Kidney epithelial cell (primary cell): Measurements from ENCODE around the gene CLK2. TPM values are rescaled to one million over a fixed set of nuclear protein-coding genes. Genes with fewer than 3 reads are reported as not detected.
A peak's percentile ranks its signal among the peaks of the same experiment; 100 is the strongest.
"Not testable (repeated sequence)": the region's sequence is repeated elsewhere in the genome, so short reads cannot be mapped to it uniquely, and the experiment has no call there.

Source experiments
- DNase-seq: peaks from one replicate; pipeline ENCODE4 v3.0.0-alpha.2; 2010; ENCODE audit warnings: low read depth
- H3K27me3 ChIP-seq: 2 replicates; pipeline ENCODE4 v1.6.0; 2011; ENCODE audit warnings: low read length; ENCODE audit not compliant: control insufficient read depth, insufficient read depth
- H3K36me3 ChIP-seq: 2 replicates; pipeline ENCODE4 v1.5.1; 2011; ENCODE audit warnings: low read length; ENCODE audit not compliant: control insufficient read depth, insufficient read depth
- H3K4me3 ChIP-seq: 2 replicates; pipeline ENCODE4 v1.5.1; 2011; ENCODE audit warnings: low read depth, mild to moderate bottlenecking, control low read depth, low read length
- total RNA-seq: library from RNA; depleted of rRNA; stranded (reverse); fragments of >200 nt; gene quantifications from 2 replicates; pipeline ENCODE4 v1.2.3, GENCODE V29; 2015
- TF ChIP-seq, protein P1 (sequence below): IDR thresholded peaks from 2 replicates; pipeline ENCODE4 v1.5.1; 2011; ENCODE audit warnings: mild to moderate bottlenecking, moderate library complexity, low read length, control low read depth, inconsistent platforms; ENCODE audit not compliant: insufficient read depth, poor library complexity, severe bottlenecking

CLK2 gene
- total RNA-seq, 1 donor from 2014 or later: 21.7 TPM

DNA sequence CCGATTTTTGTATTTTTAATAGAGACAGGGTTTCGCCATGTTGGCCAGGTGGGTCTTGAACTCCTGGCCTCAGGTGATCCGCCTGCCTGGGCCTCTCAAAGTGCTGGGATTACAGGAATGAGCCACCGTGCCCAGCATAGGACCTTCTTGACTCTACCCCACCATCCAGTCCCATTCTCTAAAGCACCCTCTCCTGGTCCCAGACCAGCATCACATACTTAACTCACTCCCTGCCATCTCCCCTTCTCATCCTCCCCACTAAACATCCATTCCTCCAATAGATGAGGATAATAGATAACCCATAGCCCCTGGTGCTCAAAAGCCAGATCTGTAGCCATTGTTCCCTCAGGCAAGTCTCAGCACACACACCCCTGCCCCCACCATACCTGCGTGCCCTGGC lies 20.1 kb downstream of the CLK2 start:
- DNase-seq: no peak
- Histone ChIP-seq H3K27me3 (no peaks in the 10 kb centered on the region), H3K4me3 (no peak overlapping the region), H3K36me3 (no peaks in the 10 kb centered on the region)
- TF ChIP-seq, protein P1, sequence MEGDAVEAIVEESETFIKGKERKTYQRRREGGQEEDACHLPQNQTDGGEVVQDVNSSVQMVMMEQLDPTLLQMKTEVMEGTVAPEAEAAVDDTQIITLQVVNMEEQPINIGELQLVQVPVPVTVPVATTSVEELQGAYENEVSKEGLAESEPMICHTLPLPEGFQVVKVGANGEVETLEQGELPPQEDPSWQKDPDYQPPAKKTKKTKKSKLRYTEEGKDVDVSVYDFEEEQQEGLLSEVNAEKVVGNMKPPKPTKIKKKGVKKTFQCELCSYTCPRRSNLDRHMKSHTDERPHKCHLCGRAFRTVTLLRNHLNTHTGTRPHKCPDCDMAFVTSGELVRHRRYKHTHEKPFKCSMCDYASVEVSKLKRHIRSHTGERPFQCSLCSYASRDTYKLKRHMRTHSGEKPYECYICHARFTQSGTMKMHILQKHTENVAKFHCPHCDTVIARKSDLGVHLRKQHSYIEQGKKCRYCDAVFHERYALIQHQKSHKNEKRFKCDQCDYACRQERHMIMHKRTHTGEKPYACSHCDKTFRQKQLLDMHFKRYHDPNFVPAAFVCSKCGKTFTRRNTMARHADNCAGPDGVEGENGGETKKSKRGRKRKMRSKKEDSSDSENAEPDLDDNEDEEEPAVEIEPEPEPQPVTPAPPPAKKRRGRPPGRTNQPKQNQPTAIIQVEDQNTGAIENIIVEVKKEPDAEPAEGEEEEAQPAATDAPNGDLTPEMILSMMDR: no peak

DNA sequence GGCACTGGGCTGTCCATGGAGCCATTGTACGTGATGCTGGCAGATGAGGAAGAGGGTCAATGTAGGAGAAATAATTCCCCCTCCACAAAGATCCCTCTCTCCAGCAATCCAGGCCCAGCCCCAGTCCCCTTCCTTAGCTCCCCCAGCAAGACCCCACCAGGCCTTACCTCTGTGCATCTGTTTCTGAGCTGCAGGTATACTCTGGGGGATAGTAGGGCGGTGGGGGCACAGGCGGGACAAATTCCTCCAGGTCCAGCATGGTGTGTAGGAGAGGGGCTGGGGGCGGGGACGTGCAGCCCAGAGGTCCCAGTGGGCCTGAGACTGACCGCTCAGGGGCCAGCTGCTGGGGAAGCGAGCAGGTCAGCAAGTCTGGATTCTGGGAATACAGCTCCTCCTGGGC lies 21.7 kb downstream of the CLK2 start:
- Histone ChIP-seq H3K4me3 (no peak overlapping the region), H3K27me3 (no peaks in the 10 kb centered on the region), H3K36me3 (no peaks in the 10 kb centered on the region)
- DNase-seq: no peak
- TF ChIP-seq, protein P1: no peak

DNA sequence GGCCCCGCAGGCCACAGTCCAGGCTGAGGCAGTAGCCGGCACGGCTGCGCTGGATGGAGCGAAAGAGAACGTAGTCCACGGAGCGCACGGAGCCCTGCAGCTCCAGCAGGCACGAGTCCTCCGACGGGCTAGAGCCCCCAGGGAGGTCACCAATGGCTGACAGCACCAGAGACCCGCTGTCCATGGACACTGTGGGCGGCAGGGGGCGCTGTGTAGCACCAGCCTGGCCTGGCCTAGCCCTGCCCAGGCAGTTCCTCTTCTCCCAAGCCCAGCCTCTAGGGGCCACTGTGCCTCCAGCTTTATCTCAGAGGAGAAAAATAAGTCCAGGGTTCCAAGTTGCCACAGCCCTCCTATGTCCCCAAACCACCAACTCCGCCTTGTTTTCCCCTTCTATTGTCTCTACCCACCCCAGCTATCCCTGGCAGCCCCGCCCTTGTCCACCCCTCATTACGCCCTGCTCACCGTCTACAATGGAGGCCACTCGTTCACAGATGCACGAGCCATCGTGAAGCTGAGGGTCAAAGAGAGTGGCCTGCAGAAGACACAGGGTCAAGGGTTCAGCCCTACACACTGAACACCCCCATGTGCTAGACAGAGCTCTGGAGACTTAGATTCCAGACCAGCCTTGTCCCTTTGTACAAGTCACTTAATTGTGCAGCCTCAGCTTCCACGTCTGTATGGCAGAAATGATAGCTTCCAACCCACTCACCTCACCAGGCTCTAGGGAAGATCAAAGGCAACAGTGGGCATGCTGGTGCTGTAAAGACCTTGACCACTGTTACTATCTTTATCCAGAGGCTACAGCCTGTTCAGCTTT lies 22.5 kb downstream of the CLK2 start:
- Histone ChIP-seq H3K27me3 (no peaks in the 10 kb centered on the region), H3K36me3 (no peaks in the 10 kb centered on the region), H3K4me3 (no peak overlapping the region)
- TF ChIP-seq, protein P1: peak; percentile 100
- peak; percentile 55 for DNase-seq

DNA sequence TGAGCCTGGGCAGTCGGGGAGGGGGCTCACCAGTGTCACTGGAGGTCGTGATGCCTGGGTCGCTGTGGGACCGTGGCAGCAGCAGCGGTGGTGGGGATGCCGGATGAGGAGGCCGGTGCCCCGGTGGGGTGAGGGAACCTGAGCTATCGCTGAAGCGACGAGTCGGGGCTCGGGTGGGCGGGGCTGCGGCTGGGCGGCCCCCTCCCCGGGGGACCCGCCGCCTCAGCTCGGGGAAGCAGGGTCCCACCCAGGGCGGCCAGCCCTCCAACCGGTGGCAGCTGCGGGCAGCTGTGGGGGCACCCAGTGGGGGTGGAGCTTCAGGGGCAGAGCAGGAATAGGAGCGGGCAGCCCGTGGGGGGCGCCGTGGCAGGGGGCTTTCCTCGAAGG lies 23.1 kb downstream of the CLK2 start:
- DNase-seq: no peak
- Histone ChIP-seq H3K27me3 (no peaks in the 10 kb centered on the region), H3K4me3 (no peak overlapping the region), H3K36me3 (no peaks in the 10 kb centered on the region)
- TF ChIP-seq, protein P1: no peak

DNA sequence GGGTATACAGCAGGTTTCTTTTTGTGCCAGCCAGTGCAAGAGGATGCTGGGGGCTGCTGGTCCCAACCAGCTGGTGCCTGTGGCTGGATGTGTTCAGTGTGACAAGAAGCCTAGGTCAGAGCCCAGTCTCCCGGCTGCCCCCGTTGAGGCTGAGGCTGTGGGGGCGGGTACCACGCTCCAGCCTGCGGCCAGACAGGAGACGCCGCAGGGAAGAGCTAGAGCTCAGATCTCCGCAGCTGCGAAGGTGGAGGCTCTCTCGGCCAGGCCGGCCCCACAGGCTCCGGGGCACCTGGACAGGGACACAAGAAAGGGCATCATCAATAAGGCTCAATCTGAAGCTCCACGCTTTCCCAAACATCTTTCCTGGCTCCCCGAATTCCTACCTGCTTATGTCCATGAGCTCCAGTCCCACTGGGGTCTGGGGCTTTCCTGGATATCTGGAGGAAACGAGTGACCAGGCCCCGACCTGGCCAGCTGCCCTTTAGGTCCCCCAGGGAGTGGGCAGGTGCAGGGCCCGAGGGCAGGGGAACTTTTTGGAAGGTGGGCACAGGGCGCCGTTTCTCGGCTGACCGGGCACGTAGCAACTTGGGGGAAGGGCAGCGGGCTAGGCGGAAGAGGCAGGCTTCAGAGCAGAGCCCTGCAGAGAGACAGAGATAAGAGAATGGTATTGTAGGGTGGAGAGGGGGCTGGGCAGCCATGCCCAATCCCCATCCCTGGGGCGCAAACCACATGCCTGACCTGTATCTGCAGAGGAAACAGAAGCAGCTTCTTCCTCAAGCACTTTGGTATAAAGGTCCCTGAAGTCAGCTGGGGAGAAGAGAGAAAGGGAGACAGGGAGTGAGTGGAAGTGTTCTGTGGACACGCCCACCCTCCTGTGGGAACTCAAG lies 25.4 kb downstream of the CLK2 start:
- Histone ChIP-seq H3K36me3 (no peaks in the 10 kb centered on the region), H3K27me3 (no peaks in the 10 kb centered on the region), H3K4me3 (no peak overlapping the region)
- TF ChIP-seq, protein P1: no peak
- no peak for DNase-seq

DNA sequence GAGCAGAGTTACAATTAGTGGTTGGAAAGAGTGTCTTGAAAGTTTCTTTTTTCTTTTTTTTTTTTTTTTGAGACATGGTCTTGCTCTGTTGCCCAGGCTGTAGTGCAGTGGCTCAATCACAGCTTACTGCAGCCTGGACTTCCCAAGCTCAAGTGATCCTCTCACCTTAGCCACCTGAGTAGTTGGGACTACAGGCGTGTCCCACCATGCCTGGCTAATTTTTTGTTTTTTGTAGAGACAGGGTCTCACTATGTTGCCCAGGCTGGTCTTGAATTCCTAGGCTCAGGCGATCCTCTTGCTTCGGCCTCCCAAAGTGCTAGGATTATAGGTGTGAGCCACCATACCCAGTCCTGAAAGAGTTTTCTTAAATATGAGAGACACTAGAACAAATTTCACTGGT lies 26.5 kb downstream of the CLK2 start:
- DNase-seq, H3K27me3 ChIP-seq, H3K4me3 ChIP-seq, H3K36me3 ChIP-seq: not testable (repeated sequence)
